GM08714 (cell line): Measurements from ENCODE around the gene RGS11.
"Not testable (repeated sequence)": the region's sequence is repeated elsewhere in the genome, so short reads cannot be mapped to it uniquely, and the experiment has no call there.

Experiments
- H3K4me3 ChIP-seq: fragments of 200-500 bp; sonication (Bioruptor generic); 2 replicates; pipeline ENCODE4 v1.5.1; 2014; ENCODE audit warnings: mild to moderate bottlenecking, low read length, inconsistent platforms
- ZNF274 ChIP-seq: IDR thresholded peaks from 2 replicates; pipeline ENCODE4 v1.6.1; 2012; ENCODE audit warnings: mild to moderate bottlenecking, low read depth, low read length

The RGS11 gene

GRCh38 chr16:252366-253337 is 23.1 kb downstream of the RGS11 start:
- no peak for TF ChIP-seq ZNF274
- H3K4me3 ChIP-seq, result peak overlapping the region; percentile 1; the same call in 1 of the 2 replicates

- no peak for TF ChIP-seq ZNF274
- H3K4me3 ChIP-seq, result no peak overlapping the region
Observed at GRCh38 chr16:249431-249830, 26.3 kb downstream of the RGS11 start.

- no peak for TF ChIP-seq ZNF274
- no peak overlapping the region for H3K4me3 ChIP-seq
Observed at GRCh38 chr16:247027-247426, 28.7 kb downstream of the RGS11 start.

GRCh38 chr16:245105-245504 is 30.6 kb downstream of the RGS11 start:
- TF ChIP-seq ZNF274, result no peak
- H3K4me3 ChIP-seq, result no peak overlapping the region

- no peak overlapping the region for H3K4me3 ChIP-seq
- TF ChIP-seq ZNF274, result no peak
Observed at GRCh38 chr16:243348-243747, 32.4 kb downstream of the RGS11 start.

- H3K4me3 ChIP-seq, result no peak overlapping the region
- TF ChIP-seq ZNF274, result no peak
Observed at GRCh38 chr16:242281-242680, 33.5 kb downstream of the RGS11 start.

- no peak for TF ChIP-seq ZNF274
- no peak overlapping the region for H3K4me3 ChIP-seq
Observed at GRCh38 chr16:240559-240958, 35.2 kb downstream of the RGS11 start.

- TF ChIP-seq ZNF274, result no peak
- H3K4me3 ChIP-seq, result no peak overlapping the region
Observed at GRCh38 chr16:239948-240277, 35.8 kb downstream of the RGS11 start.

- no peak for TF ChIP-seq ZNF274
- peak within 1 kb of the TSS; percentile 73 for H3K4me3 ChIP-seq
Observed at GRCh38 chr16:234468-235305, 41.1 kb downstream of the RGS11 start, which contains the start of gene FAM234A. FAM234A (plus strand) TSS chr16:234821; CDS start chr16:254414, 19,593 bp downstream.

- TF ChIP-seq ZNF274, result no peak
- no peak overlapping the region for H3K4me3 ChIP-seq
Observed at GRCh38 chr16:230949-231348, 44.8 kb downstream of the RGS11 start.

GRCh38 chr16:230351-230750 is 45.4 kb downstream of the RGS11 start:
- H3K4me3 ChIP-seq, result not testable (repeated sequence)

- no peak for TF ChIP-seq ZNF274
- peak overlapping the region; percentile 91; the same call in 1 of the 2 replicates for H3K4me3 ChIP-seq
Observed at GRCh38 chr16:229731-230281, 45.9 kb downstream of the RGS11 start.

GRCh38 chr16:228852-229730 is 46.7 kb downstream of the RGS11 start, which contains the start of gene LUC7L:
LUC7L (minus strand) TSS chr16:229449; CDS start chr16:229339, 110 bp downstream.
- peak within 1 kb of the TSS; percentile 91 for H3K4me3 ChIP-seq

More at GRCh38 chr16:228852-229730, 46.7 kb downstream of the RGS11 start, which contains the start of gene LUC7L:
- TF ChIP-seq ZNF274, result no peak
